ENCODE results near the gene DHPS. TPM values are rescaled to one million over a fixed set of nuclear protein-coding genes. Genes with fewer than 3 reads are reported as not detected.

Gene DHPS
- total RNA-seq, 6 experiments from 2014 or later = 29.5 to 60.5 (median 45.8) TPM

- WGBS (ENCODE audit: insufficient coverage, low coverage, low lambda C conversion rate, missing lambda C conversion rate) = 35% methylated on average over 7 of the region's 12 CpGs
- ATAC-seq (peak in 1 of 4 donors; percentile 1), DNase-seq (no peak)
- intact Hi-C loops (cut with DNase I) = loop anchor here in 1 of 2 donors (10.0 kb wide), 1 partner anchor 101 kb away; no protein-coding TSS in a partner anchor
- Histone ChIP-seq H3K4me3 (peak overlapping the region; percentile 68 to 93 (median 83)), H3K27me3 (no peaks in the 10 kb centered on the region), H3K27ac (peak overlapping the region in 1 of 3 donors; percentile 65), H3K36me3 (peaks cover 0 to 29% (median 4%) of the 10 kb centered on the region in 4 donors), H3K4me1 (peaks cover 0 to 27% (median 12%) of the 10 kb centered on the region in 4 donors), H3K9me3 (no peaks in the 10 kb centered on the region)
- TF ChIP-seq CTCF (IDR thresholded peaks at IDR 0.05) (no peak), POLR2A (IDR thresholded peaks at IDR 0.05) (no peak)
Measured at GRCh38 chr19:12665671-12666264, 15.9 kb downstream of the DHPS start.

DNA sequence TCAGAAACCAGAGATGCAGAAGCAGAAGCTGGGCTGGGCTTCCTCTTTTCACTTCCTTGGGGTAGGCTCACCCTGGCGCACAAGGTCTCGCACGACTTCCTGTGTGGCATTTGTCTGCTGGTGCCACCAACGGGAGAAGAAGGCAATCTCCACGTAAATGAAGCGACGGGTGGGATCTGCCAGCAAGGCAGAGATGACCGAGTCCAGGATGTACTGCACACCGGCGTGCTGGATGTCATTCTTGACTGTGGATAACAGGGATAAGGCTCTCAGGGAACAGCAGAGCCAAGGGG lies 16.5 kb downstream of the DHPS start:
- peaks cover 0 to 34% (median 4%) of the 10 kb centered on the region in 4 donors for H3K36me3 ChIP-seq

GRCh38 chr19:12664406-12665280 lies 17.0 kb downstream of the DHPS start:
- ATAC-seq (no peak), DNase-seq (no peak)
- Histone ChIP-seq H3K36me3 (peaks cover 0 to 40% (median 5%) of the 10 kb centered on the region in 4 donors), H3K9me3 (no peaks in the 10 kb centered on the region), H3K27ac (no peak overlapping the region), H3K4me3 (no peak overlapping the region), H3K4me1 (peaks cover 0 to 20% (median 12%) of the 10 kb centered on the region in 4 donors), H3K27me3 (no peaks in the 10 kb centered on the region)
- 80% methylated on average over 13 of the region's 29 CpGs for WGBS (ENCODE audit: insufficient coverage, low coverage, low lambda C conversion rate, missing lambda C conversion rate)
- intact Hi-C loops (cut with DNase I) = loop anchor here in 1 of 2 donors (10.0 kb wide), 1 partner anchor 100 kb away; no protein-coding TSS in a partner anchor
- no peak for TF ChIP-seq CTCF (IDR thresholded peaks at IDR 0.05)
- no peak for TF ChIP-seq POLR2A (IDR thresholded peaks at IDR 0.05)

More for the DNA sequence above, 16.5 kb downstream of the DHPS start:
- H3K27me3 ChIP-seq = no peaks in the 10 kb centered on the region
- peak overlapping the region in 1 of 3 donors; percentile 83 for H3K4me3 ChIP-seq
- ATAC-seq (peak in 1 of 4 donors; percentile 6), DNase-seq (peak in 1 of 3 donors; percentile 79)
- H3K27ac ChIP-seq = no peak overlapping the region
- no peaks in the 10 kb centered on the region for H3K9me3 ChIP-seq
- TF ChIP-seq CTCF (IDR thresholded peaks at IDR 0.05) (no peak), POLR2A (IDR thresholded peaks at IDR 0.05) (no peak)
- intact Hi-C loops (cut with DNase I) = loop anchor here in 1 of 2 donors (10.0 kb wide), 1 partner anchor 100 kb away; no protein-coding TSS in a partner anchor
- 73% methylated on average over 3 of the region's 10 CpGs for WGBS (ENCODE audit: insufficient coverage, low coverage, low lambda C conversion rate, missing lambda C conversion rate)
- H3K4me1 ChIP-seq = peaks cover 0 to 21% (median 12%) of the 10 kb centered on the region in 4 donors

GRCh38 chr19:12660980-12661379 lies 20.7 kb downstream of the DHPS start:
- no peak overlapping the region for H3K27ac ChIP-seq
- no peak for DNase-seq
- no peak for ATAC-seq
- H3K4me1 ChIP-seq = no peaks in the 10 kb centered on the region
- H3K9me3 ChIP-seq = no peaks in the 10 kb centered on the region
- no peak for TF ChIP-seq POLR2A (IDR thresholded peaks at IDR 0.05)
- no peak for TF ChIP-seq CTCF (IDR thresholded peaks at IDR 0.05)
- intact Hi-C loops (cut with DNase I) = loop anchor here in 1 of 2 donors (10.0 kb wide), 1 partner anchor 96 kb away; no protein-coding TSS in a partner anchor
- H3K27me3 ChIP-seq = no peaks in the 10 kb centered on the region
- H3K4me3 ChIP-seq = no peak overlapping the region
- peaks cover 0 to 46% (median 5%) of the 10 kb centered on the region in 4 donors for H3K36me3 ChIP-seq
- 100% methylated on average over 5 of the region's 12 CpGs for WGBS (ENCODE audit: insufficient coverage, low coverage, low lambda C conversion rate, missing lambda C conversion rate)
